Islet of Langerhans (tissue), 1 donor: ENCODE results near the gene PRKX.
"Not testable (repeated sequence)": the region's sequence is repeated elsewhere in the genome, so short reads cannot be mapped to it uniquely, and the experiment has no call there.

Experiments used
- FAIRE-seq: peaks from one replicate; lab custom pipeline; 2011; peaks lifted over from hg19 to GRCh38; lab: Jason Lieb, UNC

The PRKX gene

DNA sequence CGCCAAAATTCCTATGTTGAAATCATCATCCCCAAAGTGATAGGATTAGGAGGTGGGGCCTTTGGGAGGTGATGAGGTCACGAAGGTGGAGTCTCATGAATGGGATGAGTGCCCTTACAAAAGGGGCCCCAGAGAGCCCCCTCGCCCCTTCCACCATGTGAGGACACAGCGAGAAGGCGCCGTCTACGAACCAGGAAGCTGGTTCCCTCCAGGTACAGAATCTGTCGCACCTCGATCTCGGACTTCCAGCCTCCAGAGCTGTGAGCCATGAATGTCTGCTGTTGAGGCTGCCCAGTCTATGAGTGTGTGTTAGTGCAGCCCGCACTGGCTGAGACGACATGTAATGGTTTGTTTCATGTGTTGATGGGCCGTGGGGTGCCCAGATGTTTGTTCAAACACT is 60.3 kb downstream of the PRKX start:
- no peak for FAIRE-seq

DNA sequence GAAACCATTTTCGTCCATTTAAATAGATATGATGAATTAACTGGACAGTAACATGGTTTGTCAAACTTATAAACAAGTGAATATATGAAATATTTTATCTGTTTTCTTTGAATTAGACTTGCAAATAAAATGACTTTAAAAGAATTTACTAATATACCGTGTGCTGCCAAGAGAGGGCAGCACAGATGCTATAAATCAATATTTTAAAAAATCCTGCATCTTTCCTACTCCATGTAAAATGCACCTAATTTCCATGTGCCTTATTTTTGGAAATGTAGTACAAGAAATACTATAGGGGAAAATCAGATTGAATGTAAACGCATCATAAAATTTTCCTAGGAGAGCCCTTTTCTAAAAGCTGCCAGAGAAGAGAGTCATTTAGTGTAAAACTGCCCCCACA is 62.2 kb downstream of the PRKX start:
- FAIRE-seq: peak; percentile 98

DNA sequence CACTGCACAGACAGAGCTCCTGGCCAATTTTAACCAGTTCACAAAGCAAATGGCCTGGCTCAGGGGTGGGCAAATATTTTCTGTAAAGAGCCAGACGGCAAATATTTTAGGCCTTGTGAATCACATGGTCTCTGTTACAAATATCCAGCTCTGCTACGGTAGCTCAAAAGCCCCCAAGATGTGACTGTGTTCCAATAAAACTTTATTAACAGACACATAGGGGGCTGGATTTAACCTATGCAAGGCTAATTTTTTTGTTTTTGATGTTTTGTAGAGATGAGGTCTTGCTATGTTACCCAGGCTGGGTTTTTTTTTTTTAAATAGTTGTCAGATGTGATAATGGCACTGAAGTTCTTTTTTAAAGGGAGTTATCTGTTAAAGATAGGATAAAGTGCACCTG is 65.4 kb downstream of the PRKX start:
- FAIRE-seq: no peak

DNA sequence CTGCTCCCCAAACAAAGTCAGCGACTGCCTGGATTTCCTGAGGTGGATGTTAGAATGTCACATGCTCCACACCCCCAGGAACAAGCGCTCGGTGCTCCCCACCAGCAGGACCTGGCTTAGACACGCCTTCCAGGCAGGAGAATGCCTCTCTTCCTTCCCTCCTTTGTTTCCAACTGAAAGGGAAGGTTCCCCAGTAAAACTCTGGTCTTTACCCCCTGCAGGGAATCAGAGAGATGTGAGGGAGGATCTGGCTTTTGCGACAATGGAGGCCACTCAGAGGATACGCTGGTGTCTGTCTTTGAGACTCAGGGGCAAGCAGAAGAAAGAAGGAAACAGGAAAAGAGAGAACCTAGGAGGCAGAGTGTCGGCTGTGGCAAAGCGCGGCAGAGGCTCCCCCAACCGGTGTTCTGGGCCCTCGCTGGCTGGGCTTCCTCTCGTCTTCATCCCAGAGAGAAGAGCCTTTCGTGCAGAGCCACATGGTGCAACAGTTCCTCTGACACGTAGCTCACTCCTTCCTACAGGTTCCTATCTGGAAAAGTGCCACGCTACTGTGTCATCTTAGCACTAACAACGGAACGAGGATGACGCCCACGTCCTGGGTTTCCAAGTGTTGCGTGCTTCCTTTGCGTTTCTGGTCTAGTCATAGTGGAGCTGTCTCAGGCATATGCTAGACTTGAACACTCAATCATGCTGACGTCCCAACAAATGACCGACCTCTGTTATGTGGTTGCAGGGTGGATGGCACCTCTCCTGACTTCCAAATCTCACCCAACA is 73.4 kb downstream of the PRKX start:
- FAIRE-seq: not testable (repeated sequence)

DNA sequence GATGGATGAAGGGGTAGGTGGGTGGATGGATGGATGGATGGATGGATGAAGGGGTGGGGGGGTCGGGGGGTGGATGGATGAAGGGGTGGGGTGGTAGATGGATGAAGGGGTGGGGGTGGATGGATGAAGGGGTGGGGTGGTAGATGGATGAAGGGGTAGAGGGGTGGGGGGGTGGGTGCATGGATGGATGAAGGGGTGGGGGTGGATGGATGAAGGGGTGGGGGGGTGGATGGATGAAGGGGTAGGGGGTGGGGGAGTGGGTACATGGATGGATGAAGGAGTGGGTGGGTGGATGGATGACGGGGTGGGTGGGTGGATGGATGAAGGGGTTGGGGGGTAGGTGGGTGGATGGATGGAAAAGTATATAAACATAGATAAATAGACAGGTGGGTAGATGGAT is 74.2 kb downstream of the PRKX start:
- FAIRE-seq: no peak

DNA sequence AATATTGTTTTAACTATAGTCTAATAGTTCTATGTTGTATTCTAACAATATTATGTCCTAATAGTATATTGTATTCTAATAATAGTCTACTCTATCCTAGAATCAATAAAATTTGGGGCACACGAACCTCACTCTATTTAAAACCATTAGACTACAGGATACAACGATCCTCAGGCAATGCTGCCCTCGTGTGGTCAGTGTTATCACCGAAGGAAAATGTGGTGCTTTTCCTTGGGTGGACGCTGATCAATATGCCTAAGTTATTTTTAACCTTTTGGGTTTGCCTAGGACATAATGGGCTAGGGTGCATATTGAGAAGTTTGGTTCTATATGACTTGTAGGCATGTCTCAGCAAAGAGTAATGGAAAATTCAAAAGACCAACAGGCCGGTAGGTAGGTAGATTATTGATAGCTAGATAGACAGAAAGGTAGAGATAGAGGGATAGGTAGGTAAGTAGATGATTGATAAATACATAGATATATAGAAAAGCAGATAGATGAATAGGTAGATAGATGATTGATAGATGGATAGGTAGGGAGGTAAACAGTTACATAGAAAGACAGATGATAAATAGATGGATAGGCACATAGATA is 75.1 kb downstream of the PRKX start:
- FAIRE-seq: peak; percentile 92

DNA sequence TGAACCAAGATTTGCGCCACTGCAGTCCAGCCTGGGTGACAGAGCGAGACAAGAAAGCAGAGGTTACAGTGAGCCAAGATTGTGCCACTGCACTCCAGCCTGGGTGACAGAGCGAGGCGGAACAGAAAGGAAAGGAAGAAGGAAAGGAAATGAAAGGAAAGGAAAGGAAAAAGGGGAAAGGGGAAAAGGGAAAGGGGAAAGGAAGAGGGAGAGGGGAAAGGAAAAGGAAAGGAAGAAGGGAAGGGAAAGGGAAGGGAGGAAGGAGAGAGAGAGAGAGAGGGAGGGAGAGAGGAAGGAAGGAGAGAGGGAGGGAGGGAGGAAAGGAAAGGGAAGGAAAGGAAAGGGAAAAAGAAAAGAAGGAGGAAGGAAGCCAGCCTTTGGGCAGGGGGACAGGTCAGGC is 76.6 kb downstream of the PRKX start:
- FAIRE-seq: no peak

DNA sequence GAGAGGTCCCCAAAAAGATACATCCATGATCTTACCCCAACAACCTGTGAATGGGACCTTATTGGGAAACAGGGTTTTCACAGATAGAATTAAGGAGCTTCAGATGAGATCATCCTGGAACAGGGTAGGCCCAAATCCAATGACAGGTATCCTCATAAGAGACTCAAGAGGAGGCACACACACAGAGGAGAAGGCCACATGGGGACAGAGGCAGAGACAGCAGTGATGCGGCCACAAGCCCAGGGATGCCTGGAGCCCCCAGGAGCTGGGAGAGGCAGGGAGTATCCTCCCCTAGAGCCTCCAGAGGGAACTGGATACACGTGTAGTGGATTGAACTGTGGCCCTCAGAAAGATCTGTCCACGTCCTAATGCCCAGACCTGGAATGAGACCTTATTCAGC is 82.3 kb downstream of the PRKX start:
- no peak for FAIRE-seq

DNA sequence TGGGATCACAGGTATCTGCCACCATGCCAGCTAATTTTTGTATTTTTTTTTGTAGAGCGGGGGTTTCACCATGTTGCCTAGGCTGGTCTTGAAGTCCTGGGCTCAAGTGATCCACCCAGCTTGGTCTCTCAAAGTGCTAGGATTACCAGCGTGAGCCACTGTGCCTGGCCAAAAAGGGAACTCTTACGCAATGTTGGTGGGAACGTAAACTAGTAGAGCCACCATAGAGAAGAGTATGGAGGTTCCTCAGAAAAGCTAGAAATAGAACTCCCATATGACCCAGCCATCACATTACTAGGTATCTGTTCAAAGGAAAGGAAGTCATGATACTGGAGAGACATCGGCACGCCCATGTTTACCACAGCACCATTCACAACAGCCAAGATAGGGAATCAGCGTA is 85.9 kb downstream of the PRKX start:
- no peak for FAIRE-seq

DNA sequence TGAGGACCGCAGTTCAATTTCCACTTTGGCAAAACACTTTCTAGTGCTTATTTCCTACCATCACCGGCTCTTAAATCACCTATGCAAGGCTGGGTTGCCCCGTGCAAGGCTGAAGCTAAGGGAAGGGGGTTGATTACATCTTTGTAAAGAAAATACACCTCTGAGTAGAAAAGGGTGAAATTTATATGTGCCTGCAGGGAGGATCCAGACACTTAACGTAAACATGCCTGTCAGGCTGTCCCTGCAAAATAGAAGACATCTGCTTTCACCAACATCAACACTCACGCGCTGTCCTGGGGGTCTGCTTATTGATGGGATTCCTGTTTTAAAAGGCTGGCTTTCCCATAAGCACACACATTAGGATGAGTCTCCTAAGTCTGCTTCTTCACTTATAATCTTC is 92.0 kb downstream of the PRKX start:
- FAIRE-seq: no peak

DNA sequence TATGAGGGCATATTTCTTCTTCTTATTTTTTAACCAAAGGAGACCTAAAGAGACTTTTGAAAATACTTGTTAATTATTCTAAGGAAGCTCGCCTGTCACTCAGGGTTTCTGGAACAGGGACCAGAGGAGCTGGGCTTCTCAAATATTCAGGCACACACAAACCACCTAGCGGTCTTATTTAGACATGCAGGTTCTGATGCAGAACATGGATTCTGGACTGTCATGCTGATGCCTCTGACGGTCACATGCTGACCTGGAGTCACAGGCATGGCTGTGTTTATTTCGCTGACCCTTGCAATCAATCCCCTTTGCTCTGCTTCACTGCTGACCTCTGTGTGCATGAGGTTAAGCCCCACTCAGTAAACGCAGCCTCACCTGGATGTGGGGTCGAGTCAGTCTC is 101.7 kb downstream of the PRKX start:
- FAIRE-seq: not testable (repeated sequence)

DNA sequence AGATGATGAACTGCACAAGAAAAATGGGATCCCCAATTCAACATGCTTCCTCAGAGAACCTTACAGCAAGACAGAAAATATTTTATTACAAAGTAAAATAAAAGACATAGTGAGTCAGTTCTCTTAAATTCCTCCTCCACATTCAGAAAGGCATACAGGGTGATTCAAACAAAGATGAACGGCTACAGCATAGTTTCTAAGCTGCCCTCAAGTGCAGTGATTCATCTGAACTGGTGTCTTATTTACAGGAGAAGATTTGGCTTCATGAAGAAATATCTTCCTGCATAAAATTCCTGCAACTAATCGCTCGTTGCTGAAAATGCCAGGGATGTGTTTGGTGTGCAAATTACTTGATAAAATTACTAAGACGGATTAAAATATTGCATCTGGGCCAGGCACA is 103.6 kb downstream of the PRKX start:
- no peak for FAIRE-seq

DNA sequence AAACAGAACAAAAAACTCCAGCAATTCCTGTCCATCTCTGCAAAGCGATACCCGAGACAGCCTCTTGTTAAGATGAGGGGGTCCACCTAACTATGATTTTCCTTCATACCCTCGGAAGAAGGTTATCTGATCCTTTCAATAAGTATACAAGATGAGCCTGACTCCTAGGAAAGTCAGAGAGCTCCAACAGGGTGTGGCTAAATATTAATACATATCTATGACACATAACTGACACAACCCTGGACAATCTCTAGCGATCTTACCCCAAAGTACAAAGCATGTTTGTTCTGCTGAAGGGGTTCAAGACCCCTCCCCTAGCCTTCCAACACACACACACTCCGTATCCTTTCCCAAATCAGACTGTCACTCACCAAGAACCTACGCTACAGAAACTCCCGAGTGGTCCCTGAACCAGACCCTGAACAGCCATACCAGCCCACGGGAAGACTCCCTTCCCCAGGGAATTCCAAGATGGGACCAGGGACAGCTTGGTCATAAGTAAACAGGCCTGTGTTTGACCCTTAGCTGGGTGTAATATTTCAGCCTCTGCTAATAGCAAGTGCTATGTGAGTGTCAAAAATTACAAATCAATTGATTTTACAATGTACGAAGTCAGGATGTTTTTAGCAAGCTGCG is 110.3 kb downstream of the PRKX start:
- FAIRE-seq: no peak

DNA sequence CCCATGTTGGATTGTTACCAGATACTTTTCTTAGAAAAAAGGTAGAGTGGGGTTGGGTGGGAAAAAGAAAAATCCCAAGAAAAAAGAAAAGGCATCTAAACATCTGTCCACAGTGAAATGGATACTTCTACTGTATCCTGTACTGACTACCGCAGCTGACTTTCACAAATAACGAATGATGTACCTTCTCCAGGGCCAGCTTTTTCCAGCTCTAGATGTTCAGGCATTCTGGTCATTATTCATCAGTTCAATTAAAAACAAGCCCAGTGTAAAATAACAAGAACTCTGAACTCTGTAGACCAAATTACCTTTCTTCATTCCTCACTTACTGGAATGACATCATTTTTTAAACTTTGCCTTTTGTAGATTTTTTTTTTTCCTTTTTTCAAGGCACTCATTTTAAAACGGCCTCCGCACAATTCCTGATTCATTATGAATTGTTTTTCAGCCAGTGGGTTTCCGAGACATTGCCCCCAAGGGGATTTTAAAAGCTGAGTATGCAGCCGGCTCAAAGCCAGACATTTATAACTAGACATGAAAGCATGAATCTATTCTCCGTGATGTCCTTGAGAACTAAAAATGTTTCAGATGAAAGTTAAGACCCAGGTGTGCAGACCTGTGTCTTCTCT is 113.5 kb downstream of the PRKX start:
- no peak for FAIRE-seq

DNA sequence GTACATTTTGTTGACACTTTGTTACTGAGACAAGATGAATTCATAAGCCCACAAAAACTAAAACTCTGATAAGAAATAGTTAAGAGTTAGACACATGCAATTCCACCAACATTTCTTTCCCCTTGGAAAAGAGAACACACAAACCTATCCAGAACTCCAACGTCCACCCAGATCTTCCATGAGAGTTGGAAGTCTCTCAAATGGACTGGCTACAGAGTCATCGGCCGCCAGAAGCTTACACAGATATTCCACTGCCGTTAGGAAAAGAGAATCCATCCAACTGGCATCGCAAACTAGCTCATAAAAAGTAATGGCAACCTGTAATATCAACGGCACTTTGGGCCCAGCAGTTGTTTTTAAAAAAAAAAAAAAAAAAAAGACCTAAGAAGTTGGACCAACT is 114.7 kb downstream of the PRKX start:
- no peak for FAIRE-seq

DNA sequence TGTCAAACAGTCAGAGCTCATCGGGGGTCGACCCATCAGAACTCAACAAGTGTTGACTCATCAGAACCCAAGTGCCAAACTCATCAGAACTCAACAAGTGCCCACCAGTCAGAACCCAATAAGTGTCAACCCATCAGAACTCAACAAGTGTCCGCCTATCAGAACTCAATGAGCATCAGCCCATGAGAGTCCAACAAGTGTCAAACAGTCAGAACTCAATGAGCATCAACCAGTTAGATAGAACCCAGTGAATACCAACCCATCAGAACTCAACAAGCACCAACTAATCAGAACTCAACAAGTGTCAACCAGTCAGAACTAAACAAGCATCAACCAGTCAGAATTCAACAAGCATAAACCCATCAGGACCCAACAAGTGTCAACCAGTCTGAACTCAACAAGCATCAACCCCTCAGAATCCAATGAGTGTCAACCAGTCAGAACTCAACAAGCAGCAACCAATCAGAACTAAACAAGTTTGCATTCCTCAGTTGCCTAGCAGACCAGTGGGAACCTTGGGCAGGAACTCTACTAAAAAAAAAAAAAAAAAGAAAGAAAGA is 115.3 kb downstream of the PRKX start:
- no peak for FAIRE-seq

DNA sequence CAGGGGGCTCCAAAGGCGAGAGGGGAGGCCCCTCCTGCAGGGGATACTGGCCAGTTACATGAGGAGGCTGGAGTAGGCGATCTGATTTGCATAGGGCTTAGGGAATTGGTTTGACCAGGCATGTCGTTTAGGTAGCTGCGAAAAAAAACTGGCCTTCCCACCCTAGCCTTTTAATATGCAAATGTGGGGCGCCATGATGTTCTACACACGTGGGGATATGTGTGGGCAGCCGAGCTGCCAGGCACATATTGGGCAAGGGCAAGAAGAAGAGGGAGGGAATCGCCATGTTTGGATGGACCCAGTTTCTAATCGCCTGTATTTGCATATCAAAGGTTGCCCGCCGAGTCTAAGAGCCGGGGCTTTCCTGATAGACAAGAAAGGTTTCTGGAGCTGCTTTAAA is 121.3 kb downstream of the PRKX start:
- no peak for FAIRE-seq

DNA sequence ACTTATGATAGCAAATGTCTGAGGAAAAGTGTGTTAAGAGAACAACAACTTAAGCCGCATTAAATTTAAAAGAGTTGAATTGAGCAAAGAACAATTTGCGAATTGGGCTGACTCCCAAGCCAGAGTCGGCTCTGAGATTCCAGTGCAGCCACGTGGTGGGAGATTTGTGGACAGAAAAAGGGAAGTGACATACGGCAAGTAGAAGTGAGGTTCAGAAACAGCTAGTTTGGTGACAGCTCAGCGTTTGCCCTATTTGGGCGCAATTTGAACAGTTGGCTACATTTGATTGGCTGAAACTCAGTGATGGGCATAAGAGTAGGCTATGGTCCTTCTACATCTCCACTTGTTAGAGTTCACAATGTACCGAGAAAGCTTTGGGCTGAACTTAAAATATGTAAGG is 124.0 kb downstream of the PRKX start:
- FAIRE-seq: no peak

DNA sequence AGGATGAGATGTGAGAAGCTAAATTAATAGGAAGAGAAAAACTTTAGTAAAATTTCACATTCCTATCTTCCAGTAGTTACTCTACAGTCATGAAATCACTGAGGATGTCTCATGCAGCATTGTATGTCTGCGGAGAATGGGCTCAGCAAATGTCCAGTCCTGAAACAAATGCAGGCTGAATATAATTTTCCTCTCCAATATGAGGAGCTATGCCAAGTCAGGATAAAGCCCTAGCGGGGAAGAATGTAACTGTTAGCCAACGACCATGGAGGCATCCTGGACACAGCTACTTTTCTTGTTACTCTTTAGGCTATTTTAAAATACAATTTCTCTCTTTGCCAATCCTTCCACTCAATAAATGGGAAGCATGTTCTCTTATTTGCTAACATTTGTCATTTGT is 127.7 kb downstream of the PRKX start:
- no peak for FAIRE-seq

DNA sequence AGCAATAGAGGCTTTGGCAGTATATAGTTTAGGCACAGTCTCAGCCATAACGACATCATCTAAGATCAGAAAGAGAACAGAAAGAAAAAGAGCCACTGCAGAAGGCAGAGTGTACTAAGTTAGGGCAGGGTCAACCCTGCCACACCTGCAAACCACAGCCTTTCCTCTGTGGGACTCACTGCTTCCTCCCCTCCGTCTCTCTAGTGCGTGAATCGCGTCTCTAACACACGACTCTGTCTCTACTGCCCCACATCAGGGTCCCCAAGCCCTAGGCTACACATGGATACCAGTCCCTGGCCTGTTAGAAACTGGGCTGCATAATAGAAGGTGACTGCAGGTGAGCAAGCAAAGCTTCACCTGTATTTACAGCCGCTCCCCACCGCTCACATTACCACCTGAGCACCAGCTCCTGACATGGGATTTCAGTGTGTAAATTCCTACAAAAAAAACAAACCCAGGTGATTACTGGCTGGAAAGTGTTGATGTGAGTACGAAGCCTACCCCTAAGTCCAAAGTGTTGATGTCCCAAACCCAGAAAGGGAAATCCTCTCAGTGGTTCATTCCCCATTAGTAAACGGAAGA is 128.9 kb downstream of the PRKX start:
- no peak for FAIRE-seq

DNA sequence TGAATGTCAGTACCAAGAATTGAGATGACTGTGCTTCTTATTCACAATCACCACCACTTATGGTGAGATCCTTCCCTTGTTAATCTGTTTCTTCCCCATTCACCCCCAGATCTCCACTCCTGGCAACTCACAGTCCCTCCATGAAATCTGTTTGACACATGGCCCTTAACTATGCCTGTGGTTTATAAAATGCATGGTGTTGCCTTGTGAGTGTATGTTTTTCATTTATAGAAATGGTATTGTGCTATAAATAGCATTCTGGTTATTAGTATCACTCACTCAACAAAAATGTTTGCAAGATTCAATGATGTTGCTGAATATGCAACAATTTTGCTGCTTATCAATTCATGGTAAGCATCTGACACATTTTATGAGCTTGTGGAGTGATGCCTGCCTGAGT is 131.0 kb downstream of the PRKX start:
- no peak for FAIRE-seq

DNA sequence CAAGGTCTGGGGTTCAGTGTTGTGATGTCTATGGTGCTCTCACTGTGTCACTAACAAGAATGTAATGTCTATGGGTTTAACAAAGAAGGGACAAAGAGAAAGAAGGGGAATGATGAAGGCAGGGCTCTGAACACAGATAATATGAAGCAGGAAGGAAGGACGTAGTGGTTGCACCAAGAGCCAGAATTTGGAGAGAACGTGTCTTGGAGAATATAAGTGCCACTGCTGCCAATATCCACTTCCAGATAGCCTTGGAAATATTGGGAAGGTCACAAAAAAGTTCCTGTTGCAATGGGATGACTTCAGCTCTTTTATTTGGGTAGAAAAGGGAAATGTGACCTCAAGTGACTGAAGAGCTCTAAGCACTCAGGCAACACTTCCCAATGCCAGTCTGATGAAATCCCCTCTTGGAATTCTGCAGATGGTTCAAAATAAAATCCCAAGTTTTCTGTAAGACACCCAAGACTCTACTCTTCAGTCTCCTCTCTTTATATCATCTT is 131.8 kb downstream of the PRKX start:
- FAIRE-seq: no peak

DNA sequence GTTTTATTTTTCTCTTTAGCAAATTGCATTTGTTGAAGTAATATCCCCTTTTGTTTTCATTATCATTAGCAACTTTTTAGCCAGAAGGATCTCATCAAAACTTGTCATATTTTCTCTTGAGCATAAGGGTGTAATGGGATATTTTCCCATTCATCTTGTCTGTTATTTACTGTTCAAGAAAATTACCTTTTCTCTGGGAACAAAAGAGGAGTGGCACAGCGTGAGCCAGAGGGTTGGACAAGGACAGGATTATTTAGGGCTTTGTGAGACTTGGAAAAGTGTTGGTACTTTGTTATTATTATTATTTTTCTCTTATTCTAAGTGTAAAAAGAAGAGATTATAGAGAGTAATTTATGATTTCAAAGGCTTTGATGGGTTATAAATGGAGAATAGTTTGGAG is 135.9 kb downstream of the PRKX start:
- FAIRE-seq: no peak
